Measurements from ENCODE around the gene B3GNT4.

- TF ChIP-seq ATF3 (CRISPR knock-in tag; IDR thresholded peaks at IDR 0.05) = no peak
- no peak for TF ChIP-seq SMYD3 (CRISPR knock-in tag; IDR thresholded peaks at IDR 0.05)
- TF ChIP-seq SAP130 (CRISPR knock-in tag; IDR thresholded peaks at IDR 0.05; ENCODE audit: low read depth) = no peak
- no peak for TF ChIP-seq FOXA3 (CRISPR knock-in tag; IDR thresholded peaks at IDR 0.05)
- no peak for TF ChIP-seq ISX (CRISPR knock-in tag; conservative IDR thresholded peaks at IDR 0.05)
- TF ChIP-seq ZNF660 (CRISPR knock-in tag; IDR thresholded peaks at IDR 0.05; ENCODE audit: borderline replicate concordance, low read depth) = no peak
- no peak for TF ChIP-seq GABPA (IDR thresholded peaks at IDR 0.05; ENCODE audit: low read depth, low read length)
- TF ChIP-seq GABPA (CRISPR knock-in tag; IDR thresholded peaks at IDR 0.05; ENCODE audit: low read depth) = no peak
- TF ChIP-seq KDM1A (CRISPR knock-in tag; IDR thresholded peaks at IDR 0.05) = no peak
- no peak for TF ChIP-seq SMC3 (IDR thresholded peaks at IDR 0.05; ENCODE audit: low read length)
- no peak for TF ChIP-seq CTCF (CRISPR knock-in tag; IDR thresholded peaks at IDR 0.05)
- no peak for TF ChIP-seq NR3C1 (CRISPR knock-in tag; IDR thresholded peaks at IDR 0.05)
Measured at GRCh38 chr12:122167356-122167925, 36.1 kb upstream of the B3GNT4 start.

All from HepG2 (cell line).